ENCODE measurements around the gene PVALEF.

The PVALEF gene

GRCh38 chr17:81188491-81188840 lies 23.2 kb downstream of the PVALEF start:
- peaks cover 22% of the 10 kb centered on the region for H3K27me3 ChIP-seq (replicated peaks; ENCODE audit: insufficient read depth, low read length)
- H3K9me2 ChIP-seq (replicated peaks; ENCODE audit: insufficient read depth, low read length), result no peaks in the 10 kb centered on the region
- no peaks in the 10 kb centered on the region for H4K20me1 ChIP-seq (ENCODE audit: insufficient read depth, low read length)
- H3K36me3 ChIP-seq (replicated peaks; ENCODE audit: insufficient read depth, low read length), result no peaks in the 10 kb centered on the region
- H3K4me3 ChIP-seq (ENCODE audit: low read length), result no peak overlapping the region
- H3K9me3 ChIP-seq (replicated peaks; ENCODE audit: insufficient read depth, low read length), result no peaks in the 10 kb centered on the region
- H3K9ac ChIP-seq (ENCODE audit: low read length), result no peak overlapping the region
- H2AFZ ChIP-seq (ENCODE audit: low read length), result no peak overlapping the region
- H3K79me2 ChIP-seq (ENCODE audit: low read length), result no peaks in the 10 kb centered on the region
- no peak overlapping the region for H3K27ac ChIP-seq (ENCODE audit: low read length)
- H3K4me2 ChIP-seq (ENCODE audit: low read depth, low read length), result no peak overlapping the region
- no peak for TF ChIP-seq EZH2 (optimal IDR thresholded peaks at IDR 0.05; ENCODE audit: low read depth, low read length)
- TF ChIP-seq, protein P1, sequence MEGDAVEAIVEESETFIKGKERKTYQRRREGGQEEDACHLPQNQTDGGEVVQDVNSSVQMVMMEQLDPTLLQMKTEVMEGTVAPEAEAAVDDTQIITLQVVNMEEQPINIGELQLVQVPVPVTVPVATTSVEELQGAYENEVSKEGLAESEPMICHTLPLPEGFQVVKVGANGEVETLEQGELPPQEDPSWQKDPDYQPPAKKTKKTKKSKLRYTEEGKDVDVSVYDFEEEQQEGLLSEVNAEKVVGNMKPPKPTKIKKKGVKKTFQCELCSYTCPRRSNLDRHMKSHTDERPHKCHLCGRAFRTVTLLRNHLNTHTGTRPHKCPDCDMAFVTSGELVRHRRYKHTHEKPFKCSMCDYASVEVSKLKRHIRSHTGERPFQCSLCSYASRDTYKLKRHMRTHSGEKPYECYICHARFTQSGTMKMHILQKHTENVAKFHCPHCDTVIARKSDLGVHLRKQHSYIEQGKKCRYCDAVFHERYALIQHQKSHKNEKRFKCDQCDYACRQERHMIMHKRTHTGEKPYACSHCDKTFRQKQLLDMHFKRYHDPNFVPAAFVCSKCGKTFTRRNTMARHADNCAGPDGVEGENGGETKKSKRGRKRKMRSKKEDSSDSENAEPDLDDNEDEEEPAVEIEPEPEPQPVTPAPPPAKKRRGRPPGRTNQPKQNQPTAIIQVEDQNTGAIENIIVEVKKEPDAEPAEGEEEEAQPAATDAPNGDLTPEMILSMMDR (IDR thresholded peaks at IDR 0.05; ENCODE audit: low read length), result no peak
- TF ChIP-seq EZH2phosphoT487 (IDR thresholded peaks at IDR 0.05; ENCODE audit: low read length), result no peak
- H3K4me1 ChIP-seq (ENCODE audit: low read length), result no peaks in the 10 kb centered on the region
- H3F3A ChIP-seq (ENCODE audit: insufficient read depth, low read length), result no peaks in the 10 kb centered on the region
- DNase-seq, result no peak

DNA sequence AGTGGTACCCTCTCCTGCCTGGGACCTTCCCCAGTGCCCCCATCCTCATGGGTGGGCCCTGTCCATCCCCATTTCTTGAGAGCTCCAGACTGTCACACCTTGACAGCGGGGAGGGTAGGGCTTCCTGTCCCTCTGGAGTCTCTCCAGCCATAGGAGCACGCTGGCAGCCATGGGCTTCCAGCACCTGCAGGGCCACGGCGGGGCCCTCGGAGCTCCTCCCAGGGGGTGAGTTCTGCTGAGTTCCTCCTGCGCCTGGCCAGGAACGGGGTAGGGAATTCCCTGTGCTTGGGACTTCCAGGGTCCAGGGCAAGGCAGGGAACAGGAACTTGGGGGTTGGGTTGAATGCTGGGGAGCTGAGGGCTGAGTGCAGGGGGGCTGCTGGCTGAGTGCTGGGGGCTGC lies 23.7 kb downstream of the PVALEF start:
- H3K79me2 ChIP-seq (ENCODE audit: low read length), result no peaks in the 10 kb centered on the region
- no peaks in the 10 kb centered on the region for H3K9me3 ChIP-seq (replicated peaks; ENCODE audit: insufficient read depth, low read length)
- peaks cover 16% of the 10 kb centered on the region for H3K27me3 ChIP-seq (replicated peaks; ENCODE audit: insufficient read depth, low read length)
- no peak overlapping the region for H3K4me2 ChIP-seq (ENCODE audit: low read depth, low read length)
- H3K4me1 ChIP-seq (ENCODE audit: low read length), result no peaks in the 10 kb centered on the region
- no peak overlapping the region for H3K27ac ChIP-seq (ENCODE audit: low read length)
- no peak for TF ChIP-seq EZH2phosphoT487 (IDR thresholded peaks at IDR 0.05; ENCODE audit: low read length)
- TF ChIP-seq, protein P1 (IDR thresholded peaks at IDR 0.05; ENCODE audit: low read length), result no peak
- TF ChIP-seq EZH2 (optimal IDR thresholded peaks at IDR 0.05; ENCODE audit: low read depth, low read length), result no peak
- DNase-seq, result no peak
- no peak overlapping the region for H2AFZ ChIP-seq (ENCODE audit: low read length)
- H4K20me1 ChIP-seq (ENCODE audit: insufficient read depth, low read length), result no peaks in the 10 kb centered on the region
- H3K4me3 ChIP-seq (ENCODE audit: low read length), result no peak overlapping the region
- H3K9me2 ChIP-seq (replicated peaks; ENCODE audit: insufficient read depth, low read length), result no peaks in the 10 kb centered on the region
- no peak overlapping the region for H3K9ac ChIP-seq (ENCODE audit: low read length)
- H3K36me3 ChIP-seq (replicated peaks; ENCODE audit: insufficient read depth, low read length), result no peaks in the 10 kb centered on the region
- H3F3A ChIP-seq (ENCODE audit: insufficient read depth, low read length), result no peaks in the 10 kb centered on the region

- H3K4me3 ChIP-seq (ENCODE audit: low read length), result no peak overlapping the region
- H3K4me2 ChIP-seq (ENCODE audit: low read depth, low read length), result no peak overlapping the region
- no peaks in the 10 kb centered on the region for H3K36me3 ChIP-seq (replicated peaks; ENCODE audit: insufficient read depth, low read length)
- H3K4me1 ChIP-seq (ENCODE audit: low read length), result no peaks in the 10 kb centered on the region
- no peak for DNase-seq
- H2AFZ ChIP-seq (ENCODE audit: low read length), result no peak overlapping the region
- H3K9me2 ChIP-seq (replicated peaks; ENCODE audit: insufficient read depth, low read length), result no peaks in the 10 kb centered on the region
- no peak for TF ChIP-seq EZH2phosphoT487 (IDR thresholded peaks at IDR 0.05; ENCODE audit: low read length)
- TF ChIP-seq, protein P1 (IDR thresholded peaks at IDR 0.05; ENCODE audit: low read length), result no peak
- no peak for TF ChIP-seq EZH2 (optimal IDR thresholded peaks at IDR 0.05; ENCODE audit: low read depth, low read length)
- no peaks in the 10 kb centered on the region for H4K20me1 ChIP-seq (ENCODE audit: insufficient read depth, low read length)
- H3F3A ChIP-seq (ENCODE audit: insufficient read depth, low read length), result no peaks in the 10 kb centered on the region
- no peaks in the 10 kb centered on the region for H3K9me3 ChIP-seq (replicated peaks; ENCODE audit: insufficient read depth, low read length)
- H3K27ac ChIP-seq (ENCODE audit: low read length), result no peak overlapping the region
- no peak overlapping the region for H3K9ac ChIP-seq (ENCODE audit: low read length)
- no peaks in the 10 kb centered on the region for H3K79me2 ChIP-seq (ENCODE audit: low read length)
- H3K27me3 ChIP-seq (replicated peaks; ENCODE audit: insufficient read depth, low read length), result peaks cover 7% of the 10 kb centered on the region
Measured at GRCh38 chr17:81189670-81190530, 24.6 kb downstream of the PVALEF start.

All from MM.1S (cell line).